ENCODE measurements around the gene YIPF6.
"Not testable (repeated sequence)": the region's sequence is repeated elsewhere in the genome, so short reads cannot be mapped to it uniquely, and the experiment has no call there.

YIPF6 gene

DNA sequence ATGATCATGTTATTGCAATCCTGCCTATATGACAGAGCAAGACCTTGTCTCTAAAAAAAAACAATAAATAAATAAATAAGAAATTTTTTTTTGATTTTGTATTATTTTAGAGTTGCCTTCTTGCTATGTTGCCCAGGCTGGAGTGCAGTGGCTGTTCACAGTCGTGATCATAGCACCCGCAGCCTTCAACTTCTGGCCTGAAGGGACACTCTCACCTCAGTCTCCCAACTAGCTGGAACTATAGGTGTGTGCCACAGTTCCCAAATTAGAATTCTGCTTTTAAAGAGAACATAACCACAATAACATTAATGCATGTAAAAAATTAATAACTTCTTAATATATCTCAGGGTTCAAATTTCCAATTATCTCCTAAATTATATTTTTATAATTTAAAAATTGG lies 7.8 kb downstream of the YIPF6 start:
- no peak for DNase-seq (ENCODE audit: low read depth)

DNA sequence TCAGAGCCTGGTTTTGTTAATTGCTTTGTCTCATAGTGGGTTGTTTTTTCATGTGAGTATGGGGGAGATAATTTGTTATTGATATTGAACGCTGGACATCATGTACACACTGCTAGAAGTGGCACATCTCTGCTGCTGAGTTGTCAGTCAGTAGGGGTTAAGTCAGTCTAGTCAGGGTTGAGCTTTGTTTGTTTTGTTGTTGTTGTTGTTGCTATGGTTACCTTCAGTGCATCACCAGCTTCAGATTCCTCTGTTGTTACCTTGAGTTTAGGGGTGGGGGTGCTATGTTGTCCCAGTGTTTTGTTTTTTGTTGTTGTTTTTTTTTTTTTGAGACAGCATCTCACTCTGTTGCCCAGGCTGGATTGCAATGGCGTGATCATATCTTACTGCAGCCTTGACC lies 9.9 kb downstream of the YIPF6 start:
- DNase-seq (ENCODE audit: low read depth), result no peak

- DNase-seq (ENCODE audit: low read depth), result no peak
These were observed 12.4 kb downstream of the YIPF6 start for GRCh38 chrX:68511255-68511654.

DNA sequence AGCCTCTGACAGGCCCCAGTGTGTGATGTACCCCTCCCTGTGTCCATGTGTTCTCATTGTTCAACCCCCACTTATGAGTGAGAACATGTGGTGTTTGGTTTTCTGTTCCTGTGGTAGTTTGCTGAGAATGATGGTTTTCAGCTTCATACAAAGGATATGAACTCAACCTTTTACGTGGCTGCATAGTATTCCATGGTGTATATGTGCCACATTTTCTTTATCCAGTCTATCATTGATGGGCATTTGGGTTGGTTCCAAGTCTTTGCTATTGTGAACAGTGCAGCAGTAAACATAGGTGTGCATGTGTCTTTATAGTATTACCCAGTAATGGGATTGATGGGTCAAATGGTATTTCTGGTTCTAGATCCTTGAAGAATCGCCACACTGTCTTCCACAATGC lies 25.8 kb downstream of the YIPF6 start:
- DNase-seq (ENCODE audit: low read depth), result not testable (repeated sequence)

- no peak for DNase-seq (ENCODE audit: low read depth)
These were observed 34.1 kb downstream of the YIPF6 start for GRCh38 chrX:68532831-68533533.

GRCh38 chrX:68533656-68534055 lies 34.8 kb downstream of the YIPF6 start:
- DNase-seq (ENCODE audit: low read depth), result no peak

DNA sequence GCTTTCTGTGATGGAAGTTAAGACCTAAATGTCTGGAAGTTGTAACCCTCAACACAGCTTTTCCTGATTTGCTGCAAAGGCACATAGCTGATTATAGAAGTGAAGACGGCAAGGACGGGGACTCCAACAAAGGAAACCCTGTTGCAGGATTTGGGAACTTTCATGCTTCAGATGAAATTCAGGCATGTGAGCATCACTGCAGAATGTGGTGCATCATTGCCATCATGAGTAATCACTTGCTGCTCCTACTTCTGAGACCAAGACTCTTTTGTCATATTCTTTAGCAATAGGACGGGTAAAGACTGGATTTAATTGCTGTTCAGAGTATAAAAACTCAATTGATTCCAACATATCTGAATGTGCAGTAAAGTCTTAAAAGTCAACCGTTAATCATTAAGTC lies 35.8 kb downstream of the YIPF6 start:
- no peak for DNase-seq (ENCODE audit: low read depth)

DNA sequence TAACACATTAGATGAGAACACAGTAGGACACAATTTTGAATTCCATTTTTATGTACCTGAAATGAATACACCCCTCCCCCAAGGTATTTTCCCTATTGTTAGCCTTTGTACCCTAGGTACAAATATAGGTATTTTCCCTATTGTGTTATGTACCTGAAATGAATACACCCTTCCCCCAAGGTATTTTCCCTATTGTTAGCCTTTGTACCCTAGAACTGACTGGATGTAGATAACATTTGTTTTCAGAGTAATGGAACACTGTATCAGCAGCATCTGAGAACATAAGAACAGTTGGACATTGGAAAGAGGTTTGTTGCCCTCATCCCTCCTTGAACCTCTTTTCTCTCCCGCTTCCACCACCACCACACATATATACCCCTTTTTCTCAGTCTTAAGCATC lies 37.6 kb downstream of the YIPF6 start:
- no peak for DNase-seq (ENCODE audit: low read depth)

GRCh38 chrX:68536884-68537283 lies 38.0 kb downstream of the YIPF6 start:
- no peak for DNase-seq (ENCODE audit: low read depth)

GRCh38 chrX:68550193-68550592 lies 51.3 kb downstream of the YIPF6 start:
- DNase-seq (ENCODE audit: low read depth), result no peak

- no peak for DNase-seq (ENCODE audit: low read depth)
These were observed 57.2 kb downstream of the YIPF6 start for GRCh38 chrX:68556036-68556435.

- DNase-seq (ENCODE audit: low read depth), result not testable (repeated sequence)
These were observed 58.3 kb downstream of the YIPF6 start for GRCh38 chrX:68557126-68557525.

- not testable (repeated sequence) for DNase-seq (ENCODE audit: low read depth)
These were observed 61.1 kb downstream of the YIPF6 start for GRCh38 chrX:68559905-68560304.

DNA sequence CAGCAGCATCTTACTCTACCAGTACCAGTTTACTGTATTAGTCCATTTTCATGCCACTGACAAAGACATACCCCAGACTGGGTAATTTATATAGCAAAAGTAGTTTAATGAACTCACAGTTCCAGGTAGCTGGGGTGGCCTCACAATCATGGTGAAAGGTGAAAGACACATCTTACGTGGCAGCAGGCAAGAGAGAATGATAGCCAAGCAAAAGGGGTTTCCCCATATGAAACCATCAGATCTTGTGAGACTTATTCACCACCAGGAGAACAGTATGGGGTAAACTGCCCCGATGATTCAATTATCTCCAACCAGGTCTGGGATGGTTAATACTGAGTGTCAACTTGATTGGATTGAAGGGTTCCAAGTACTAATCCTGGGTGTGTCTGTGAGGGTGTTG lies 69.3 kb downstream of the YIPF6 start:
- no peak for DNase-seq (ENCODE audit: low read depth)

DNA sequence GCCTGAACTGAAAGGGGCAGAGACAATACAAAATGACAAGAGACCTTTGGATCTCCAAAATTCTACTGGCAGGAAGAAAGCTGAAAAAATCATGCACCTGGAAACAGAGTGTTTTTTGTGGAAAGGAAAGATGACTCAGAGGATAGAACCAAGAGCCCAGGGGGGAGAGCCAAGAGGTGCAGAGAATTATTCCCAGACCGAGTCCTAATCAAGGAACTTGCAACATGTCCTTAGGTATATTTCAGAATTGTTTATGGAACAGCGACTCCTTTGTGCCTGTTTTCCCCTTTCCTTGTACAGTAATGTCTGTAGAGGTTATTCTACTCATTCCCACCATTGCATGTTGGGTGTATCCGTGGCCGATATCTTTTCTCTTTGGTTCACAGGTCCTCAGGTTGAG lies 71.7 kb downstream of the YIPF6 start:
- DNase-seq (ENCODE audit: low read depth), result no peak

DNA sequence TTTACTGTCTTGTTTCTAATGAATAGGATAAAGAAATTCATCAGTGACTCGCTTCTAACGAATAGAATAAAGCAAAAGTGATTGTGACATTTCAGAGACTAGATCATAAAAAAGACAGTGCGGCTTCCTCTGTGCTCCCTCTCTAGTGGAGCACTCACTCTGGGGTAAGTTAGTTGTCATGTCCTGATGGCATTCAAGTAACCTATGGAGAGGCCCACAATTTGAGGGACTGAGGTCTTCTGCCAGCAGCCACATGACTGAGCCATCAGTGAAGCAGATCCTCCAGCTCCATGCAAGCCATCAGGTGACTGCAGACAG lies 72.4 kb downstream of the YIPF6 start:
- no peak for DNase-seq (ENCODE audit: low read depth)

DNA sequence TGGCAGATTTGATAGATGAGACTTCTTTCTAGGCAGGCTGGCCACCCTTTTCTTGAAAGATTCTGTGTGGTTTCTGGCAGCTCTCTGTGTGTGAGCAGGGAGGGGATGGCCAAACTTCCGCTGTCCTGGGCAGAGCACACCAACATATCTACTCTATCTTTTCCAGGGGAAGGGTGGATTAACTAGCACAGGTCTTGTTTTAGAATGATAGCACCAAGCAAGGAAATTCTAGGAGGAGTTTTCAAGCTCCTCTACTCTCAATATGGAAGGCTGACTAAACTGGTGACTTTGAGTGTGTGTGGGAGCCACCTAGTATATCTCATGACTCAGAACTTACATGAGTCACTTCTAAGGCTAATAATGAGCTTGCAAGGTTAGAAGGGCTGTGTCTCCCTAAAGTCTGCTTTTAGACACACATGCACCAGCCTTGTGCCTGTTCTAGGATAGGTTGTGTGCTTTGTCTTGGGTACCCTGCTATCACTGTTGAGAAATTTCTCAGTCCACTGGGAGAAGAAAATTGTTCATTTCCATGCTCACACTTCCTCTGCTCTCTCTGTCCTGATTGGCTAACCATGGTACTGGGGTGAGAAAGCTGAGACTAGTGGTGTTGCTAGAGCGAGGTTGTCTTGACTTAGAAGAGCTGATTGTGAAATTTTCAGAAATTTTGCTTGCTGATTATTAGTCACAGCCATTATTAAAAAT lies 72.9 kb downstream of the YIPF6 start:
- peak; percentile 16 for DNase-seq (ENCODE audit: low read depth)

- DNase-seq (ENCODE audit: low read depth), result no peak
These were observed 75.4 kb downstream of the YIPF6 start for GRCh38 chrX:68574240-68574639.

DNA sequence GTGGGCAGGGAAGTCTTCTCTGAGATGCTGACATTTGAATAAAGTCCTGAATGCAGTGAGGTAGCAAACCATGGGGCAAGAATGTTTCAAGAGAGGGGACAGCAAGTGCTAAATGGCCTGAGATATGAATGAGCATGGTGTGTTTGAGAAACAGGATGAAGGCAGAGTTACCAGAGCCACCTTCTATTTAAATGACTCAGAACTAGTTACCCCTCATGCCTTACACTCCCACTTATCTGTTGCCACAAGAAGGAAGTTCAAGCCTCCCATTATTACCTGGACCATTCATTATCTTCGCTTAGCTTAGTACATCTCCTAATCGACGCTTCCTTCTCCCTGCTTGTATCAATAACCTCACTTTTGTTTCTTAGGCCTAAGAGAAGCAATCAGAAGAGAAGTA lies 81.0 kb downstream of the YIPF6 start:
- DNase-seq (ENCODE audit: low read depth), result no peak

- DNase-seq (ENCODE audit: low read depth), result no peak
These were observed 85.4 kb downstream of the YIPF6 start for GRCh38 chrX:68584221-68584620.
